Measurements from ENCODE around the gene COL23A1.

- no peak for TF ChIP-seq KDM5A (IDR thresholded peaks at IDR 0.05; ENCODE audit: low read length)
- TF ChIP-seq, protein P1, sequence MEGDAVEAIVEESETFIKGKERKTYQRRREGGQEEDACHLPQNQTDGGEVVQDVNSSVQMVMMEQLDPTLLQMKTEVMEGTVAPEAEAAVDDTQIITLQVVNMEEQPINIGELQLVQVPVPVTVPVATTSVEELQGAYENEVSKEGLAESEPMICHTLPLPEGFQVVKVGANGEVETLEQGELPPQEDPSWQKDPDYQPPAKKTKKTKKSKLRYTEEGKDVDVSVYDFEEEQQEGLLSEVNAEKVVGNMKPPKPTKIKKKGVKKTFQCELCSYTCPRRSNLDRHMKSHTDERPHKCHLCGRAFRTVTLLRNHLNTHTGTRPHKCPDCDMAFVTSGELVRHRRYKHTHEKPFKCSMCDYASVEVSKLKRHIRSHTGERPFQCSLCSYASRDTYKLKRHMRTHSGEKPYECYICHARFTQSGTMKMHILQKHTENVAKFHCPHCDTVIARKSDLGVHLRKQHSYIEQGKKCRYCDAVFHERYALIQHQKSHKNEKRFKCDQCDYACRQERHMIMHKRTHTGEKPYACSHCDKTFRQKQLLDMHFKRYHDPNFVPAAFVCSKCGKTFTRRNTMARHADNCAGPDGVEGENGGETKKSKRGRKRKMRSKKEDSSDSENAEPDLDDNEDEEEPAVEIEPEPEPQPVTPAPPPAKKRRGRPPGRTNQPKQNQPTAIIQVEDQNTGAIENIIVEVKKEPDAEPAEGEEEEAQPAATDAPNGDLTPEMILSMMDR (IDR thresholded peaks at IDR 0.05; ENCODE audit: control extremely low read depth in 1 of 3, insufficient read depth in 1 of 3, low read depth in 1 of 3, low read length in 3 of 3) = no peak
- TF ChIP-seq TAF1 (IDR thresholded peaks at IDR 0.05; ENCODE audit: low read depth, low read length) = no peak
- TF ChIP-seq CBX5 (IDR thresholded peaks at IDR 0.05; ENCODE audit: low read depth, low read length) = no peak
- TF ChIP-seq TCF12 (IDR thresholded peaks at IDR 0.05; ENCODE audit: low read depth, low read length) = no peak
- no peak for TF ChIP-seq EP300 (IDR thresholded peaks at IDR 0.05; ENCODE audit: borderline replicate concordance in 1 of 2, low read depth in 2 of 2, low read length in 2 of 2)
- no peak for TF ChIP-seq POLR2A (IDR thresholded peaks at IDR 0.05; ENCODE audit: control extremely low read depth in 1 of 2, low read depth in 2 of 2, low read length in 2 of 2)
- no peak for TF ChIP-seq BRCA1 (IDR thresholded peaks at IDR 0.05; ENCODE audit: low read depth, low read length)
Measured at GRCh38 chr5:178462816-178463215, 127.4 kb downstream of the COL23A1 start.

Measured in H1 (cell line).